Panc1 (cell line): Measurements from ENCODE around the gene DTD1.

ENCODE experiments used
- CTCF ChIP-seq: fragments of 450-650 bp; IDR thresholded peaks from 2 replicates; pipeline ENCODE4 v1.5.1; 2017; ENCODE audit warnings: mild to moderate bottlenecking
- POLR2AphosphoS5 ChIP-seq: IDR thresholded peaks from 2 replicates; pipeline ENCODE4 v1.6.1; 2012; ENCODE audit warnings: mild to moderate bottlenecking, low read depth, low read length, moderate library complexity
- REST ChIP-seq, 2 experiments: IDR thresholded peaks; 2 replicates each; pipeline ENCODE4 v1.6.1; 2011 to 2012; ENCODE audit warnings: low read depth in 2 of 2, control low read depth in 1 of 2, low read length in 1 of 2, mild to moderate bottlenecking in 1 of 2, moderate library complexity in 1 of 2; ENCODE audit not compliant: insufficient read depth in 1 of 2
- SIN3A ChIP-seq: IDR thresholded peaks from 2 replicates; pipeline ENCODE4 v1.6.1; 2012; ENCODE audit warnings: low read depth, mild to moderate bottlenecking, low read length, moderate library complexity, borderline replicate concordance; ENCODE audit not compliant: insufficient read depth
- TCF7L2 ChIP-seq: IDR thresholded peaks from 2 replicates; pipeline ENCODE4 v1.6.1; 2011; ENCODE audit warnings: mild to moderate bottlenecking, low read depth, low read length, inconsistent platforms

GRCh38 chr20:18695175-18695574, 107.3 kb downstream of the DTD1 start:
- TF ChIP-seq CTCF (no peak), POLR2AphosphoS5 (no peak), SIN3A (no peak), TCF7L2 (no peak), REST (IDR thresholded peaks at IDR 0.05; ENCODE audit: insufficient read depth in 1 of 2, low read depth in 2 of 2, low read length in 1 of 2) (no peak)
